ENCODE results near the gene HPDL.

HPDL gene

DNA sequence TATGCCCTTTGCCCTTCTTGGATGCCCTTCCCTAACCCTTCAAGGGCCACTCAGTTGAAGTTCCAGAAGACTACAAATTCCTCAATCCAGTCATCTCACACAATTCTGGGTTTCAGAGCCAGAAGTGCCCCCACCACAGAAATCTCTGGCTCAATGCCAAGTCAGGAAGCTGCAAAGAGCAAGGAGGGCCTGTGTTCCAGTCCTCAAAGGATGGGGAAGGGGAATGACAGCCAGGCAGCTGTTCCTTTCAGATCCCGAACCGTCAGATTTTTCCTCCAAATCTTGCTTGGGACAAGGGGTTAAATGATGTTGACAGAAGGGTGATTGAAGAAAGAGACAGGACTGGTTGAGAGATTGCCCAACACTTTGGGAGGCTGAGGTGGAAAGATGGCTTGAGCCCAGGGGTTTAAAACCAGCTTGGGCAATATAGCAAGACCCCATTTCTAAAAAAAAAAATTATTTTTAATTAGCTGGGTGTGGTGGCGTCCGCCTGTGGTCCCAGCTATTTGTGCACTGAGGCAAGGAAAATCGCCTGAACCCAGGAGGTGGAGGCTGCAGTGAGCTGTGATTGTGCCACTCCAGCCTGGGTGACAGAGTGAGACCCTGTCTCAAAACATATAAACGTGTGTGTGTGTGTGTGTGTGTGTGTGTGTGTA, 716 bp upstream of the HPDL start:
- no peak for DNase-seq

DNA sequence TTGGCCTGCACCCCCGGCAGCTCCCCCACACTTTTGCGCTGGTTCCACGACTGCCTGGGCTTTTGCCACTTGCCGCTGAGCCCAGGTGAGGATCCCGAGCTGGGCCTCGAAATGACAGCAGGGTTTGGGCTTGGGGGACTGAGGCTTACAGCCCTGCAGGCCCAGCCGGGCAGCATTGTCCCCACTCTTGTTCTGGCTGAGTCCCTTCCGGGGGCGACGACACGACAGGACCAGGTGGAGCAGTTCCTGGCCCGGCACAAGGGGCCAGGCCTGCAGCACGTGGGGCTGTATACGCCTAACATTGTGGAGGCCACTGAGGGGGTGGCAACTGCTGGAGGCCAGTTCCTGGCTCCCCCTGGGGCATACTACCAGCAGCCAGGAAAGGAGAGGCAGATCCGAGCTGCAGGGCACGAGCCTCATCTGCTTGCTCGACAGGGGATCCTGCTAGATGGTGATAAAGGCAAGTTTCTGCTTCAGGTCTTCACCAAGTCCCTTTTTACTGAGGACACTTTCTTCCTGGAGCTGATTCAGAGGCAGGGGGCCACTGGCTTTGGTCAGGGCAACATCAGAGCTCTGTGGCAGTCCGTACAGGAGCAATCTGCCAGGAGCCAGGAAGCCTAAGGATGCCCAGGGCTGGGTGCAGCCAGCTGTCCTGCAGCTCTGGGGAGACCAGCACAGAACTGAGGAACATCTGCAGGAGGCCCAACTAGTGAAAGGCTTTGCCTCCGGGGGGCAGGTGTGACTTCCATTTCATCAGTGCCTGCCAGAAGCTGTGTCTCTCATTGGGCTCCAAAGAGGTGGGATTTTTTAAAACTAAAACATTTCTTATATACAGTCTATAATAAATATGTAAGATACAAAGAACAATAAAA, 1.2 kb downstream of the HPDL start:
- DNase-seq: peak; percentile 55

DNA sequence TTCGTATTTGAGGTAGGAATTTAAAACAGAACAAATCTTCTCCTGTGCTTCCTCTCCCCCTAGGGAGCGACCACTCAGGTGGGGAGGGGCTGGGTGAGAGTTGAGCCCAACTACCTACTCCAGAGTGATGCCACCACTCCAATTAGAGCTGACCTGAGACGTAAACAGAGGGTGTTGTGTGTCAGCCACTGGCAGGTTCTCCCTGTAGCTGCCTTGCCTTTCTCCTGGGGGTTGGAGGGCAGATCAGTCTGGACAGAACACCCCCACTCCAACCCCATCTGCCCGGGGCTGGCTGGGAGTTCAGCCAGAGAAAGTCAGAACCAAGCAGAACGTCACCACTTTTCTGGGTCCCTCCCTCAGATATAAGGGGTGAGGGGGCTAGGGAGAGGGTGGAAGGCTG, 2.0 kb downstream of the HPDL start:
- no peak for DNase-seq

DNA sequence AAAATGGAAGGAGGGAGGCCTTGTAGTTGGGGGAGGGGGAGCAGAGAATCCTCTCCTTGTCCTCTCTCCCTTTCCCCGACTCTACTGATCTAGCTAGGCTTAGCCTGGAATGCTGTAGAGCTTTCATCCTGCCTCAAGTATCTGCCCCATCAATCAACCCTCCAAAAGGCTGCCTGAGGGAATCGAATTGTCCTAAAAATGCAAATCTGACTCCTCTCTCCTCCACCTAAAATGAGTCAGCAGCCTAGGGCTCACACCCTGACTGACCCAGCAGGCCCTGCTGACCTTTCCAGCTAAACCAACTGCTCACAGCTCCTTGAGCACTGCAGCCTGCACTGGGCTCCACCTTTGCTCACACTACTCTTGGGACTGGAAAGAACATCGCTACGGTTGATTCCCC, 2.8 kb downstream of the HPDL start:
- no peak for DNase-seq

DNA sequence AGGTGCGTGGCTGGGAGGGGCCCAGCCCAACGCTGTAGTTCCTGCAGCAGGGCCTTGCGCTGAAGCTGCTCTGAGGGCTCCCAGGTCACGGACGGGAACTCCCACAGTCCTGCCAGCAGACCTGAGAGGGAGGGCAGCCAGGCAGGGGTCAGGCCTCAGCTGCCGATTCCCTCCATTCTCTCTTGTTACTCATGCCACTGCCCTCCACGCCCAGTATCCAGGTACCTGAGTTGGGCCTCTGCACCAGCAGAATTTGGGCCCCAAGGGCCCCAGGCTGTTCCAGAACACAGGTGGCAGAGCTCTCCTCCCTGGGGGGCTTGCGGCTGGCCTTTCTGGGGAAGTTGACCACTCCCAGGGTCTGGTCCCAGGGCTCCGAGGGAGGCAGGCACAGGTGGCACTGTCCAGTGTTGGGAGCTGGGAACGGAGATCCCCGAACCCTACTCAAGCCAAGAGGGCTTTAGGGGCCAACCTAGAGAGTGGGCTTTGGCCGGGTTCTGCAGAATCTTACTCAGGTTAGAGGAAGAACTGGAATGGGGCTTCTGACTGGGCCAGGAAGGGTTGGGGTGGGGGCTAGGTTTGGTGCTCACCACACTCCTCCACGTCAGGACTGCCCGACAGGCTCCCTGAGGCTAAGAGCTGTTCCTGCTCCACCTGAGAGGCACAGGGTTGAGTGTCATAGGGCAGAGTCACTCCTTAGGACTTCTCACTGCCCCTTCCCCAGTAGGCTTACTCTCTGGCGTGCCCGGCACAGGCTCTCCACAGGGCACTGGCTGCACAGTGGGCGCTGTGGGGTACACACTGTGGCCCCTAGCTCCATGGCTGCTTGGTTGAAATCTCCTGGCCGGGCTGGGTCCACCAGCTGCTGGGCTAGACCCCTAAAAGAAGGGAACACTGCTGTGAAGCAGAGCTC, 5.0 kb downstream of the HPDL start:
- no peak for DNase-seq

DNA sequence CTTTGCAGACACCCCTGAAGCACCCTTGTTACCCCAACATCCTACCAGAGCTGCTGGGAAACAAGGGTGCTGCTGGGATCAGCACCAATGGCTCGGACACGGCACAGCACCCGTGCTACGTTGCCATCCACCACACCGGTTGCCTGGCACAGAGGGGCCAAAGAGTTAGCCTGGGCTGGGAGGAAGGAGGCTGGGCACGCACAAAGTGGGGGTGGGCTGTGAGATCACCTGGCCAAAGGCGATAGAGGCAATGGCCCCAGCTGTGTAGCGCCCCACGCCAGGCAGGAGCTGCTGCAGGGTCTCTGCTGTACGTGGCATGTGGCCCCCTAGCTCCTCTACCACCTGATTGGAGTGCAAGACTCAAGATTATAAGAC, 5.6 kb downstream of the HPDL start:
- DNase-seq: no peak

DNA sequence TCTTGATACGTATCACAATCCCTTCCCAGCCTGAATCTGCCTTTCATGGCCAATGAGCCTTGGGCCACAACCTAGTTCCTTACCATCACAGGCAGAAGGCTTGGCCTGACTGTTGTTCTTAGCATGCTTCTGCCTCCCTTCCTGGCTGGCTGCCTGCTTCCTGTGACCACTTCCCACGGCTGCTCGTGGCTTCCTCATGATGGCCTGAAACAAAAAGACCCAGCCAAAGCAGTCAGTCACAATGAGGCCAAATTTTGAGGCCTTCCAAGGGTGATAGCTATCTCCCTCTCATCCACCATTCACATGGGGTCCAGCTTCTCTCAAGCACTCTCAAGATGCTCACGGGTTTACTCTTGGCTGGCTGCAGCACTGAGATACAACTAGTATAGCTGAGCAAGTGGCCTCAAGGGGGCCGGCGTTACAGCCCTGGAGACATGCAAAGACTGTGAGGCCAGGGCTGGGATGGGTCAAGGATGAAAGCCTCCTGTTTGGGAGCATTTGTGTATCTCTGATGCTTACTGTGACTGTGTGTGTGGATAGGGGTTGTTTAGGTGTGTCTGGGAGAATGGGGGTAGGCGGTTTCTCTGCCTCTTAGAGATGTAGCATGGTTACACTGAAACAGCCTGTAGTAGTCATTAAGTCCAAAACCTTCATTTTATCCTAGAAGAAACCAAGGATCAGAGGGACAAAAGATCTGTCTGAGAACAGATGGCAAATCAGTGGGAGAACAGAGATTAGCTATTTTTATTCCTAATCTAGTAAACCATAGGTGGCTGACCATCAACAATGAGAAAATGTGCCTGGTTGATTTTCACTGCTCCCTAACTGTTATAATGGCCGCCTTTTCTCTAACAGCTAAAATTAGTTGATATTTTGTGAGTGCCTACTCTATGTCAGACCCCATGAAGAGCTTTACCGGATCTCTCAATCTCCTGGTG, 7.9 kb downstream of the HPDL start:
- DNase-seq: peak; percentile 44

DNA sequence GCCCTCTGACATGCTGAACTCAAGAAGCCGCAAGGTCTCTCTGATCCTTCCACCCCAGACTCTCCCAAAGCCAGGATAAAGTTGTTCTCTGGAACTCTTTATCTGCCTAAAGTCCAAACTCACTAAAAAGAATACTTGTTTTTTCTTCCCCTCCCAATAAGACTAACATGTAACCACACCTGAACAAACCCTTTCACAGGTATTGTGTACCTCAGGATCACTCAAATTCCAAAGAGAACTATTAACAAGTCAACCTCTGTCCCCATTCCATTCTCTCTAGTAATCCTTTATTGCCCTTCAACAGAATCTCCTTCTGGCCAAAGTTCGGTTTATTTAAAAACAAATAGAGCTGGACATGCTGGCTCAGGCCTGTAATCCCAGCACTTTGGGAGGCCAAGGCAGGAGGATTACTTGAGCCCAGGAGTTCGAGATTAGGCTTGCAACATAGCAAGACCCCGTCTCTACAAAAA, 9.2 kb downstream of the HPDL start:
- no peak for DNase-seq

DNA sequence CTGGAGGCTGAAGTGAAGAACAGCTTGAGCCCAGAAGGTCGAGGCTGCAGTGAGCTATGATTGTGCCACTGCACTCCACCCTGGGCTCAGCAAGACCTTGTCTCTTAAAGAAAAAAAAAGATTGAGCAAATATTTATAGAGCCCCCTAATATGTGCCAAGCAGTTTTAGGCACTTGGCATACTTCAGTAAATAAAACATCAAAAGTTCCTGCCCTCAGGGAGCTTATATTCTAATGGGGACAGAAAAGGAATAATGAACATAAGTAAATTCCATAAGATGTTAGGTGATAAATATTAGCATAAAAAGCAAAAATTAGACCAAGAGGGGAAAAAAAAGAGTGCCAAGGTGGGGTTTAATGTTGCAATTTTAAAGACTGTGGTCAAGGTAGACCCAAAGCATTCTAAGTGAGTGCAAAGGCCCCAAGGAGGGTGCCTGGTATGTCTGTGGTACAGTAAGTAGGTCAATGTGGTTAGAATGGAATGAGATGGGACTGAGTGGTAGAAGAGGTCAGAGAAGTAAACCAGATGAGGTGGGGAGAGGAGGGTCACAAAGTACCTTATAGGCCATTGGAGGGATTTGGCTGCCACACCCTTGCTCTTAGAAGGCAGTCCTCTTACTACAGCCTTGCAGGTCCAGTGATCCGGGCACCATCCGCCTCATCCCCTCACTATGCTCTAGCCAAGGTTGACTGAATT, 11.1 kb downstream of the HPDL start:
- no peak for DNase-seq

DNA sequence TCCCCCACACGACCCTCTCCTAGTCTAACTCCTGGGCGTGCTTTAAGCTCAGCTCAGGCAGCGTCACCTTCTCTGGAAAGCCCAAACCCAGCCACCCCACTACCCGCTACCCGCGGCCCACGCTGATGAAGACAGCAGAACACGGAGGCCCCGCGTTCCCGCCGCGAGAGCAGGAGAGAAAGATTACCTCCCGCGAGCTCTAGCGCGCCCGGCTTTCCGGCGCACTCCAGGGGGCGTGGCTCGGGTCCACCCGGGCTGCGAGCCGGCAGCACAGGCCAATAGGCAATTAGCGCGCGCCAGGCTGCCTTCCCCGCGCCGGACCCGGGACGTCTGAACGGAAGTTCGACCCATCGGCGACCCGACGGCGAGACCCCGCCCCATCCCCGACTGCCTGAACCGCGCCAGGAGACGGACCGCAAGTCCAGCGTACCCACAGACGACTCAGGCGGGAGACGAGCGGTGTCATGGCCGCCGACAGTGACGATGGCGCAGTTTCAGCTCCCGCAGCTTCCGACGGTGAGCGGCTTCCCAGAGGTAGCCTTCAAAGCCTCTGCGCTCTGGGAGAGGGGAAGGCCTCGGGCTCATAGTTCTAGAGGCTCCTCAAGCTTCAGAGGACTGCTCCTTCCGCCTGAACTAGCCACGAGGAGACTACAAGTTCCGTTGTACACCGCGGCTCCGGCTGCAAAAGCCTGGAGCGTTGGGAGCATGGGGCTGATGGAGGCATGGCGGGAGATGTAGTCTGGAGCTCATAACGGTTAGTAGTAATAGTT, 13.3 kb downstream of the HPDL start, which contains the start of the genes MUTYH and TOE1:
MUTYH (minus strand) TSS at position 652 of the 770 bp plus-strand sequence. CDS start 5,935 bp downstream, outside the sequence.
TOE1 (plus strand) TSS at position 382 of the 770 bp plus-strand sequence; CDS start at position 465, 83 bp downstream.
- DNase-seq: peak; percentile 97

DNA sequence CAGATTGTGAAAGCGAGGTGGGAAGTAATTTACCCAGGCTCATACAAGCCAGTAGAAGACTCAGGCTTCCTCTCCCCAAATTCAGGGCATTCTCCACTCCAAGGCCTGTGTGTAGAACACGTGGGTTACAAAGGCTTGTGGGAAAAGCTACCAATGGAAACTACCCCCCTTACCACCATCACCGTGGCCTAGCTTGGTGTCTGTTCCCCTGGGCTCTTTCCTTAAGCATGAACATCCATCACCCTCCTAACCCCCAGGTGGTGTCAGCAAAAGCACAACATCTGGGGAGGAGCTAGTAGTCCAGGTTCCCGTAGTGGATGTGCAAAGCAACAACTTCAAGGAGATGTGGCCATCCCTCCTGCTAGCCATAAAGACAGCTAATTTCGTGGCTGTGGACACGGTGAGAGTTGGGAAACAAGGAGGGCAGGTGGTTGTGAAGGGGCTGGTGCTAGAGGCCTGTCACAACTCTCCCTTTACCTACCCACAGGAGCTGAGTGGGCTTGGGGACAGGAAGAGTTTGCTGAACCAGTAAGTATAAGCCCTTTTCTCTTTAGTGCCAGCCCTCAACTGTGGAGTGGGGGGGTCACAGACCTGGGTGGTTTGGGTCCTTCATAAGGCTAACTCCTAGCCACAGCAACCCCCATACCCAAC, 14.2 kb downstream of the HPDL start:
- peak; percentile 71 for DNase-seq

DNA sequence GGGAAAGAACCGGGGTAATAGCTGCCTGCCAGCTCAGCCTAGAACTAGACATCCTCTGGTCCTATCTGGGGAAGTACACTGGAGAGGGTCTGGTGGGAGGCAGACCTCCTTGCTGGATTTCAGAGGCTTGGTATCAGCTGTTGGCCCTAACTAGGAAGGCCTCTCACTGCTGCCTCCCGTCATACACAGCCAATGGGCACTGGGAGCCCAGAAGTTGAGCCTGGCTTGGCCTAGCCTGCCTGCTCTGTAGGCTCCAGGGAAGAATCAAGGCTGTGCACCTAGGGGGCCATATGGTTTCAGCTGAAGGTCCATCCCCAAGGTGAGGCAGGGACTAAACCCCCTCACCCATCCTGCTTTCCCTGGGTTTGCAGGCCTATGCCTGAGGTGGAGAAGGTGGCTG, 17.8 kb downstream of the HPDL start:
- no peak for DNase-seq

DNA sequence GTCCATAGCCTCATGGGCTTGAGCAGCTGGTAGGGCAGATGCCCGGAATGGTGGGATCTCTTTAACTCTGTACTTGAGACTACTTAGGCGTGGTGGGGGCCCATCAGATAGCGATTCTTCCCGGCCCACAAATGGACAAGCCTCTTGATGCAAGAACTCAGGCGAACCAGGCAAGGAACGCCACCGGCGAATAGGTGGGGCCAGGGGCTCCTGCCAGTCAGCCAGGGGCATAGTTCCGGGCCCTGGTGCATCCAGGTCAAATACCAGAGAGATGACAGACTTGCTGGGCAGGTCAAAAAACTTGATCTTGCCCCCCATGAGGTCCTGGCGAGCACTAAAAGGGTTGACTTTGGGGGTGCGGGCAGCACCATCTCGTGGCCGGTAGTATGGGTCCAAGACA, 18.3 kb downstream of the HPDL start:
- no peak for DNase-seq

DNA sequence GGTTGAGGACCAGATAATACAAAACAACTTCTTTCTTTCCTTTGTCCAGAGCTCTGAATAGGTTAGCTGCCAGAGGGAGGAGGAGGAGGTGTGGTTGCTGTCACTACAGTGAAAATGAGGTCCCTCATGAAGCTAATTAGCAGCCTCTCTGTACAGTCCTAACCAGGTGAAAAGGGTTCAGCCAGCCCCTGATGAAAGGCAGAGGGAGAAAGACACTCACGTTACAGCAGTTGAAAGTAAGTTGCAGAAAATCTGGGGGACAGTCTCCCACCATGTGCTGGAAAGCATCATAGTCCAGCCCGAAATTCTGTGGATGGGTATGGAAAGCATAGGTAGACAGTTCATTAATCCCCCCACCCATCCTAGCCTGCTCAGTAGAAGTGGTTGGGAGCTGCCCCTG, 19.8 kb downstream of the HPDL start:
- DNase-seq: no peak

DNA sequence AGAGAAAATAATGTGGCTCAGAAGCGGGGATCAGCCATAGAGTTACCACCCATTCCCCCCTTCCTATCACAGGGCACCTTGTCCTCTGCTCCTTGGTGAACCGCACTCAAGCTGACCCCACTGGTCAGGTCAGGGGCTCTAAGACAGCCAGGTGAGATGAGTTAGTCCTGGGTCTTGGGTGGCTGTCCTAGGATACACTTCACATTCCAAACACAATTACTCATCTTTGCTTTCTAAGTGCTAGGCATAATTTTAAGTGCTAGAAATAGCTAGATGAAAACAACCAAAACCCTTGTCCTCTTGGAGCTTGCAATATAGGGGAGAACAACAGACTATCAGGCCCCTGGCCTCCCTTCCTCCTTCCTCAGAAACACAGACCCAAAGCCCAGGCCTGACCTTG, 21.3 kb downstream of the HPDL start:
- DNase-seq: no peak

DNA sequence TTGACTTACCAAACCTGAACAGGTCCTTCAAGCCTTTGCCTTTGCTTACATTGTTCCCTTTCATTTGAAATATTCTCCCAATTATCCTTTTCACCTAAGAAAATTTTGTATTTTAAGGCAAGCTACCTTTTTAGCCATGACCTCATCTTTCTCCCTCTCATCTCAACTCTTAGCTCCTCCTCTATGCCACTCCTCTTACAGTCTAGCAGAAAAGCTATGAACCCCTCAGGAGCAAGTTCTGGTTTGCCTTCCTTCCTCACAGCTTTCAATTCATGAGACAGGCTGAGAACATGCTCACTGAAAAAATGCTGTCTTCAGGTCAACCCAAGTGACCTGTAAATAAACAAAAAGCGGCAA, 21.9 kb downstream of the HPDL start:
- DNase-seq: no peak

DNA sequence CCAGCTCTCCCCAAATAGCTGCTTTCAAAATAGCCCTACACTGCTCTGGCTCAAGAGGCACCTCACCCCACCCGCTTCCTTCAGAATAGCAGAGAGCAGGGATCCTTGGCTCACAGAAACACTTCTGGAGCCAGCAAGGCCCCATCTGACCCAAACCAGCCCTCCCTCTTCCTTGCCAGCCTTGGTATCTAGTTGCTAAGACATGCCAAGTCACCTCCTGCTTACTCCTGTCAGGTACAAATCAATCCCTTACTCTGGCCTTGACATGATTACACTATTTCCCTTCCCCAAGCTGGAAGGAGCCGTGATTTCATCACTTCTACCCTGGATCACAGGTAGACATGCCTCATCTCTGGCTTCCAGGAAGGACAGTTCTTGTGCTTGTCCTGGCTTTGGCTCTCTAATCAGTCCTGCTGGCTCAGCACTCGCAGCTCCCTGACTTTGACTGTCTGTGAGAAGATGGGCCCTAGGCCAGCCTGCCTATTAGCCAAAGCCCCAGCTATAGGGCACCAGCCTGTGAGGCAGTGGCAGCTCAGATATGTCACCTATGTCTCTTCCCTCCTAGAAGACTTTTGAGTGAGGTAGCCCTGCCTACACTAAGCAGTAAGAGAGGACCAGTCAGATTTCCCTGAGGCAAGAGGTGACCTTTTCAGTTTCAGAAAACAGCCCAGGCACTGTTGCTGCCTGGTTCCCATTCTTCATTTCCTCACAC, 22.4 kb downstream of the HPDL start:
- DNase-seq: no peak

DNA sequence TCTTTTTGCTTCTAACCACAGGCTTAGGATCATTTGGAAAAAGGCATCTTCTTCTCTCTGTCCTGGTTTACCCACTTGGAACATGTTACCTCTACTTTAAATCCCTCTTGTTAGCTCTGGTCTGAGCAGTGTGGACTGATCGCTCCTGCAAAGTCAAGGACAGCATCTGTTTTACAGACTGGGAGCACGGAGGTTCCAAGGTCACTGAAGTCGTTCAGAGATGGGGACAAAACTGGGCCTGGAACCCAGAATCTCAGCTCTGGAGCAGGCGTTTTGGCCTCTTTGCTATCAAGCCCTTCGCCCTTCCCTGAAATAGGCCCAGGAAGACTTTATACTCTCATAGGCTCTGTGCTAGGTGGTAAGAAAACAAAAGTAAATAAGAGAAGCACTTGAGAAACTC, 24.8 kb downstream of the HPDL start:
- no peak for DNase-seq

DNA sequence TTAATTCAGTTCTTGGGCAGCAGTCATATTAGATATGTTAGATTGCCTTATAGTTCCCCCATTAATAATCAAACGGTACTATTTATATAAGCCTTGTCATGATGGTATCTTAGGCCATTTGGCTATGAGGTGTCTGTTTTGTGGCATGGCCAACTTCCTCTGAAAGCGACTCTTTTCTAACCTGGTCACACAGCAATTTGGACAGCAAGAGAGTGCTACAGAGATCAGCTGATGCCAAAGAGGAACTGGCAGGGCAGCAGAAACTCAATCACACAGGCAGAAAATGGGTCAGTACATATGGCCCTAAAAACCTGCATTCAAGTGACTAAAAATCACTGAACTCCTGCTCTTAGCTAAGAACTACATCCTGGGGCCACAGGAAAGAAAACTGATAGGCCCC, 27.0 kb downstream of the HPDL start:
- no peak for DNase-seq
